Measurements from ENCODE around the gene ZNF682.

DNA sequence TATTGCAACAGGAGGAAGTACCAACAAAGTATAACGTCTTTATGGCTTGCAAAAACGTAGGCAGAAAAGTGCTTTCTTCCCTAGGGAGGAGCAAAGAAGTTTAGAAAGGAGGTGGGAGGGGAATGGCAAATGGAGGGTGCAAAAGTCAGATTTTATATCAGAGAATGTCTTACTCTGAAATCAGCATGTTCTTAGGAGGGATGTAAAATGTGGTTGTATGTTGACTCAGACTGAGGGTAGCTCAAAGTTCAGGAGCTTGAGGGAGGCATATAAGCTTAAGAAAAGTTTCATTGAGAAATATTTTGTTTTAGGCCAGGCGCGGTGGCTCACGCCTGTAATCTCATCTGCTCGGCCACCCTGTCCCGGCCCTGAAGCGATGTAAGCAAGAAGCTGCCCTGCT lies 40.2 kb upstream of the ZNF682 start:
- TF ChIP-seq, protein P1, sequence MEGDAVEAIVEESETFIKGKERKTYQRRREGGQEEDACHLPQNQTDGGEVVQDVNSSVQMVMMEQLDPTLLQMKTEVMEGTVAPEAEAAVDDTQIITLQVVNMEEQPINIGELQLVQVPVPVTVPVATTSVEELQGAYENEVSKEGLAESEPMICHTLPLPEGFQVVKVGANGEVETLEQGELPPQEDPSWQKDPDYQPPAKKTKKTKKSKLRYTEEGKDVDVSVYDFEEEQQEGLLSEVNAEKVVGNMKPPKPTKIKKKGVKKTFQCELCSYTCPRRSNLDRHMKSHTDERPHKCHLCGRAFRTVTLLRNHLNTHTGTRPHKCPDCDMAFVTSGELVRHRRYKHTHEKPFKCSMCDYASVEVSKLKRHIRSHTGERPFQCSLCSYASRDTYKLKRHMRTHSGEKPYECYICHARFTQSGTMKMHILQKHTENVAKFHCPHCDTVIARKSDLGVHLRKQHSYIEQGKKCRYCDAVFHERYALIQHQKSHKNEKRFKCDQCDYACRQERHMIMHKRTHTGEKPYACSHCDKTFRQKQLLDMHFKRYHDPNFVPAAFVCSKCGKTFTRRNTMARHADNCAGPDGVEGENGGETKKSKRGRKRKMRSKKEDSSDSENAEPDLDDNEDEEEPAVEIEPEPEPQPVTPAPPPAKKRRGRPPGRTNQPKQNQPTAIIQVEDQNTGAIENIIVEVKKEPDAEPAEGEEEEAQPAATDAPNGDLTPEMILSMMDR (IDR thresholded peaks at IDR 0.05): no peak
- TF ChIP-seq POLR2A (IDR thresholded peaks at IDR 0.05) (no peak), EP300 (IDR thresholded peaks at IDR 0.05) (no peak)
